B cell (primary cell): ENCODE measurements around the gene CLEC4M.

Experiments
- EZH2 ChIP-seq: IDR thresholded peaks from 2 replicates; pipeline ENCODE4 v1.6.1; 2012; ENCODE audit warnings: borderline replicate concordance, low read depth, mild to moderate bottlenecking, moderate library complexity, low read length; ENCODE audit not compliant: insufficient read depth, poor library complexity, severe bottlenecking
- TF ChIP-seq, protein P1 (sequence below): fragments of 200-600 bp; IDR thresholded peaks from one replicate; pipeline ENCODE4 v1.8.0; 2022; ENCODE audit warnings: antibody characterized with exemption, mild to moderate bottlenecking

DNA sequence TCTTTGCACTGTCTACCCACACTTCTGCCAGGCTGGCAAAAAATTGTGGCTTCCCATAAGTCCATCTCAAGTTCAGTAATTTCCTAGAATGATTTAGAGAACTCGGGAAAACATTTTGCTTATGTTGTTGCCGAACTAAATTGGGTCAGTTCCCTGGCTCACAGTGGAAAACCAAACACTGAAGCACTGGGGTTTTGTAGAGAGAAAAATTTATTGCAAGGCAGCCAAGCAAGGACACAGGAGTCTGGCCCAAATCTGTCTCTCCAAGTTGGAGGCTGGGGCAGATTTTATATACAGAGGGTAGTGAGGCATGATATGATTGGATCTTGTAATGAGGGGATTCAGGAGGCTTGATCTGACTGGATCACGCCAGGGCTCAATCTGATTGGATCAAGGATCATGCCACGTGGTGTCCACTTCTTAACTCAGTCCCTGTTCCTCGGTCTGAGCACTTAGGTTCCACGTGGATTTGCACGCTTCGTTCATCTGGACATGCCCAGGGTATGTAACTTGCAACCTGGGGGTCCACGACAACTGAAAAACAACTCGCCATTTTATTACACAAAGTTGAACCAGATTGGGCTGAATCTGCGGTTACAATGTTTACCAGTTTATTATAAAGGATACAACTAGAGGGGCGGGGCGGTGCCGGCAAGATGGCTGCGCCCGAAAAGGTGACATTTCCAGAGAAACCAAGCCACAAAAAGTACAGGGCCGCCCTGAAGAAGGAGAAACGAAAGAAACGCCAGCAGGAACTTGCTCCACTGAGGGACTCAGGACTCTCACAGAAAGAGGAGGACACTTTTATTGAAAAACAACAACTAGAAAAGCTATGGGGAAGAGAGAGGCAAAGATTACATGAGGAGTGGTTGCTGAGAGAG is 23.0 kb upstream of the CLEC4M start:
- TF ChIP-seq, protein P1, sequence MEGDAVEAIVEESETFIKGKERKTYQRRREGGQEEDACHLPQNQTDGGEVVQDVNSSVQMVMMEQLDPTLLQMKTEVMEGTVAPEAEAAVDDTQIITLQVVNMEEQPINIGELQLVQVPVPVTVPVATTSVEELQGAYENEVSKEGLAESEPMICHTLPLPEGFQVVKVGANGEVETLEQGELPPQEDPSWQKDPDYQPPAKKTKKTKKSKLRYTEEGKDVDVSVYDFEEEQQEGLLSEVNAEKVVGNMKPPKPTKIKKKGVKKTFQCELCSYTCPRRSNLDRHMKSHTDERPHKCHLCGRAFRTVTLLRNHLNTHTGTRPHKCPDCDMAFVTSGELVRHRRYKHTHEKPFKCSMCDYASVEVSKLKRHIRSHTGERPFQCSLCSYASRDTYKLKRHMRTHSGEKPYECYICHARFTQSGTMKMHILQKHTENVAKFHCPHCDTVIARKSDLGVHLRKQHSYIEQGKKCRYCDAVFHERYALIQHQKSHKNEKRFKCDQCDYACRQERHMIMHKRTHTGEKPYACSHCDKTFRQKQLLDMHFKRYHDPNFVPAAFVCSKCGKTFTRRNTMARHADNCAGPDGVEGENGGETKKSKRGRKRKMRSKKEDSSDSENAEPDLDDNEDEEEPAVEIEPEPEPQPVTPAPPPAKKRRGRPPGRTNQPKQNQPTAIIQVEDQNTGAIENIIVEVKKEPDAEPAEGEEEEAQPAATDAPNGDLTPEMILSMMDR: no peak
- TF ChIP-seq EZH2: no peak
